Myometrial cell (primary cell): ENCODE measurements around the gene DLX4. TPM values are rescaled to one million over a fixed set of nuclear protein-coding genes. Genes with fewer than 3 reads are reported as not detected.

Source experiments
- total RNA-seq: library from RNA; depleted of rRNA; stranded (reverse); fragments of >200 nt; gene quantifications from 2 replicates; pipeline ENCODE4 v1.2.3, GENCODE V29; 2015

The DLX4 gene
- not detected in 2 replicates for total RNA-seq

GRCh38 chr17:49969134-49969759, at the start of gene DLX4:
Gene DLX4, plus strand, starts transcription at chr17:49969190. Its CDS starts 279 bp downstream, at chr17:49969469.

GRCh38 chr17:49995055-49995738, 26.2 kb downstream of the DLX4 start, which contains the start of gene DLX3:
Gene DLX3, minus strand, starts transcription at chr17:49995224. Its CDS starts 226 bp downstream, at chr17:49994998.

Other genes starting within 250 kb of the DLX4 start
- 2.5 and 10.4 TPM in 2 replicates for gene FAM117A, start 205.1 kb upstream of the DLX4 start, total RNA-seq
- gene KAT7, start 180.5 kb upstream of the DLX4 start, total RNA-seq, result 12.4 and 18.4 TPM in 2 replicates
- gene TAC4, start 121.1 kb upstream of the DLX4 start, total RNA-seq, result not detected in 2 replicates
- not detected in 2 replicates for gene DLX3, start 26.0 kb downstream of the DLX4 start, total RNA-seq
- gene ITGA3, start 86.9 kb downstream of the DLX4 start, total RNA-seq, result 236 and 336 TPM in 2 replicates
- 7.1 and 13.0 TPM in 2 replicates for gene PDK2, start 126.2 kb downstream of the DLX4 start, total RNA-seq
- 1.2 and 1.4 TPM in 2 replicates for gene SAMD14, start 161.0 kb downstream of the DLX4 start, total RNA-seq
- gene PPP1R9B, start 181.5 kb downstream of the DLX4 start, total RNA-seq, result 26.5 and 33.7 TPM in 2 replicates
- gene SGCA, start 196.8 kb downstream of the DLX4 start, total RNA-seq, result under 0.01 TPM in 1 of 2 replicates, not detected in the other
- gene COL1A1, start 232.4 kb downstream of the DLX4 start, total RNA-seq, result 2,214 and 2,222 TPM in 2 replicates